HFFc6 (cell line): ENCODE data around the gene SH3PXD2A. TPM values are rescaled to one million over a fixed set of nuclear protein-coding genes. Genes with fewer than 3 reads are reported as not detected.

Source experiments
- DNase-seq: peaks from one replicate; pipeline ENCODE4 v3.0.0-alpha.2; 2018
- H3K27ac Mint-ChIP-seq: 2 replicates; pipeline ENCODE4 v1.8.0; 2020; ENCODE audit warnings: mild to moderate bottlenecking, mixed read lengths
- H3K27me3 Mint-ChIP-seq: 2 replicates; pipeline ENCODE4 v1.8.0; 2021; ENCODE audit warnings: mild to moderate bottlenecking, moderate library complexity, mixed read lengths; ENCODE audit not compliant: insufficient read depth
- H3K36me3 Mint-ChIP-seq: 2 replicates; pipeline ENCODE4 v1.8.0; 2021; ENCODE audit warnings: low read depth, mixed read lengths
- H3K4me1 Mint-ChIP-seq: 2 replicates; pipeline ENCODE4 v1.8.0; 2020; ENCODE audit warnings: low read depth, mixed read lengths
- H3K4me3 Mint-ChIP-seq: 2 replicates; pipeline ENCODE4 v1.8.0; 2020; ENCODE audit warnings: mild to moderate bottlenecking, moderate library complexity, mixed read lengths
- H3K9me3 Mint-ChIP-seq: 2 replicates; pipeline ENCODE4 v1.8.0; 2020; ENCODE audit warnings: mild to moderate bottlenecking, mixed read lengths
- CTCF ChIP-seq: fragments of 200-600 bp; sonication (generic); IDR thresholded peaks from 2 replicates; pipeline ENCODE4 v1.5.0; 2021; ENCODE audit warnings: antibody characterized with exemption, mild to moderate bottlenecking
- total RNA-seq, 6 experiments: library from RNA; stranded (reverse); fragmentation: NEBNext Ultra II Directional; extraction: Animal tissue kit (Norgen Biotek cat#: 25700); gene quantifications; 2 replicates in 1 of 6; 3 replicates in 5 of 6; pipeline ENCODE4 v1.2.3, GENCODE V29; 2021

The SH3PXD2A gene
- total RNA-seq, 6 experiments from 2014 or later, result 75.5 to 113 (median 81.1) TPM

- Mint-ChIP-seq H3K4me3 (no peak overlapping the region), H3K27me3 (no peaks in the 10 kb centered on the region), H3K27ac (no peak overlapping the region), H3K4me1 (peaks cover 12% of the 10 kb centered on the region), H3K36me3 (no peaks in the 10 kb centered on the region), H3K9me3 (no peaks in the 10 kb centered on the region)
- no peak for DNase-seq
- no peak for TF ChIP-seq CTCF
These were observed 46.6 kb downstream of the SH3PXD2A start for GRCh38 chr10:103808780-103809179.

DNA sequence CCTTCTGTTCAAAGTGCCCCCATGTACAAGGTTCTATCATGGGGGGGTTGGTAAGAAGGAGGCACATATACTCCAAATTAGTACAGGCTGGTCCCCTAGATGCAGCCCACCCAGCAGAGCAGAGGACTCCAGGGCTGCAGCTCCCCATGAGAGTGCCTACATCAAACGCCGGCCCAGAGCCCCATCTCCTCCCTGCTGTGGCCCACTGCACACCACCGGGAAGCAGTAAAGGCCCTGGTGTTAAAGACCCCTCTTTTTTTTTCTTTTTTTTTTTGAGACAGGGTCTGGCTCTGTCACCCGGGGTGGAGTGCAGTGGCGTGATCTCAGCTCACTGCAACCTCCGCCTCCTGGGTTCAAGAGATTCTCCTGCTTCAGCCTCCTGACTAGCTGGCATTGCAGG is 47.4 kb downstream of the SH3PXD2A start:
- no peak overlapping the region for H3K27ac Mint-ChIP-seq
- H3K4me1 Mint-ChIP-seq, result peaks cover 16% of the 10 kb centered on the region

GRCh38 chr10:103806395-103807187 is 48.8 kb downstream of the SH3PXD2A start:
- H3K4me3 Mint-ChIP-seq, result no peak overlapping the region
- no peaks in the 10 kb centered on the region for H3K36me3 Mint-ChIP-seq
- no peak overlapping the region for H3K27ac Mint-ChIP-seq
- TF ChIP-seq CTCF, result no peak
- H3K9me3 Mint-ChIP-seq, result no peaks in the 10 kb centered on the region
- no peaks in the 10 kb centered on the region; the same call in 1 of the 2 replicates for H3K27me3 Mint-ChIP-seq
- peaks cover 9% of the 10 kb centered on the region for H3K4me1 Mint-ChIP-seq
- DNase-seq, result no peak

More for the DNA sequence above, 47.4 kb downstream of the SH3PXD2A start:
- Mint-ChIP-seq H3K4me3 (no peak overlapping the region), H3K9me3 (no peaks in the 10 kb centered on the region), H3K36me3 (no peaks in the 10 kb centered on the region), H3K27me3 (no peaks in the 10 kb centered on the region)
- no peak for DNase-seq
- TF ChIP-seq CTCF, result no peak

DNA sequence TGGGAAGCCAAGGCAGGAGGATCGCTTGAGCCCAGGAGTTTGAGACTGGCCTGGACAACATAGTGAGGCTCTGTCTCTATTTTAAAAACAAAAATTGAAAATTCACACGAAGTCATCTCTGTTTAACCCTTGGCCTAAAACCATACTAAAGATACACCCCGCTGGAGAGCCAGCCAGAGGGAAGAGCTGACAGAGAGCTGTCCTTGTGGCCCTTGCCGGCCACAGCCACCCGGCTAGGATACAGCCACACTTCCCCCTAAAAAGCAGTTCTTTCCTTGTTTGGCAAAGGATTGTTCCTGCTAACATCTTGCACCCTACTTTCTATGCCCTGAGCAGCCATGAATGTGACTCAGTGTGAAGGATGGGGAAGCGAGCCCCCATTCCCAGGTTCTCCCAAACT is 49.6 kb downstream of the SH3PXD2A start:
- DNase-seq, result no peak
- no peak overlapping the region for H3K27ac Mint-ChIP-seq
- TF ChIP-seq CTCF, result no peak
- peaks cover 14% of the 10 kb centered on the region for H3K4me1 Mint-ChIP-seq
- no peak overlapping the region for H3K4me3 Mint-ChIP-seq
- H3K36me3 Mint-ChIP-seq, result peaks cover 4% of the 10 kb centered on the region; the same call in 1 of the 2 replicates
- no peaks in the 10 kb centered on the region; the same call in 1 of the 2 replicates for H3K27me3 Mint-ChIP-seq
- H3K9me3 Mint-ChIP-seq, result no peaks in the 10 kb centered on the region

- no peak overlapping the region for H3K4me3 Mint-ChIP-seq
- H3K9me3 Mint-ChIP-seq, result no peaks in the 10 kb centered on the region
- no peak for TF ChIP-seq CTCF
- H3K27ac Mint-ChIP-seq, result no peak overlapping the region
- peaks cover 13% of the 10 kb centered on the region for H3K36me3 Mint-ChIP-seq
- no peak for DNase-seq
- H3K4me1 Mint-ChIP-seq, result peaks cover 23% of the 10 kb centered on the region
- H3K27me3 Mint-ChIP-seq, result no peaks in the 10 kb centered on the region; the same call in 1 of the 2 replicates
These were observed 50.5 kb downstream of the SH3PXD2A start for GRCh38 chr10:103804871-103805270.
